Gastroesophageal sphincter (tissue), 3 donors: ENCODE data around the gene PLA2G3.
A peak's percentile ranks its signal among the peaks of the same experiment; 100 is the strongest.

ENCODE experiments used
- CTCF ChIP-seq, 4 experiments: fragments of 200-600 bp in 2 of 4; fragments of 450-650 bp in 2 of 4; sonication (generic) in 1 of 4; IDR thresholded peaks; one replicate each; pipeline ENCODE4 v1.5.1; 2017 to 2019; ENCODE audit warnings: antibody characterized with exemption in 4 of 4, mild to moderate bottlenecking in 2 of 4, moderate library complexity in 2 of 4
- EP300 ChIP-seq: sonication (generic); formaldehyde crosslinking; IDR thresholded peaks from one replicate; pipeline ENCODE4 v1.6.1; 2017; ENCODE audit warnings: antibody characterized with exemption, mild to moderate bottlenecking
- POLR2A ChIP-seq, 2 donors: fragments of 450-650 bp; IDR thresholded peaks; one replicate each; pipeline ENCODE4 v1.6.1; 2017; ENCODE audit warnings: antibody characterized with exemption in 2 of 2, mild to moderate bottlenecking in 2 of 2, moderate library complexity in 1 of 2

- TF ChIP-seq POLR2A (IDR thresholded peaks at IDR 0.05) (no peak), CTCF (IDR thresholded peaks at IDR 0.05) (peak; percentile 84 to 95 (median 92)), EP300 (no peak)
Observed at GRCh38 chr22:31148953-31149627, 8.8 kb upstream of the PLA2G3 start.
